ENCODE data around the gene KRTAP10-10.
"Not testable (repeated sequence)": the region's sequence is repeated elsewhere in the genome, so short reads cannot be mapped to it uniquely, and the experiment has no call there.

KRTAP10-10 gene

GRCh38 chr21:44637018-44637850 lies at the start of gene KRTAP10-10:
TSS of gene KRTAP10-10 (plus strand) at chr21:44637356. CDS start at chr21:44637418, 62 bp downstream.
- no peak for DNase-seq (ENCODE audit: low spot score)

GRCh38 chr21:44589094-44589493 lies 48.1 kb upstream of the KRTAP10-10 start:
- DNase-seq (ENCODE audit: low spot score): no peak

- DNase-seq (ENCODE audit: low spot score): no peak
These were observed 47.4 kb upstream of the KRTAP10-10 start for GRCh38 chr21:44589586-44590305.

GRCh38 chr21:44590311-44590721 lies 46.8 kb upstream of the KRTAP10-10 start:
- no peak for DNase-seq (ENCODE audit: low spot score)

GRCh38 chr21:44590897-44591800 lies 46.0 kb upstream of the KRTAP10-10 start:
- DNase-seq (ENCODE audit: low spot score): not testable (repeated sequence)

GRCh38 chr21:44591801-44592130 lies 45.4 kb upstream of the KRTAP10-10 start:
- DNase-seq (ENCODE audit: low spot score): not testable (repeated sequence)

GRCh38 chr21:44592446-44593311 lies 44.5 kb upstream of the KRTAP10-10 start, which contains the start of gene KRTAP10-6:
TSS of gene KRTAP10-6 (minus strand) at chr21:44592505. CDS start at chr21:44592484, 21 bp downstream.
- no peak for DNase-seq (ENCODE audit: low spot score)

- DNase-seq (ENCODE audit: low spot score): no peak
These were observed 43.4 kb upstream of the KRTAP10-10 start for GRCh38 chr21:44593598-44594405.

- no peak for DNase-seq (ENCODE audit: low spot score)
These were observed 42.7 kb upstream of the KRTAP10-10 start for GRCh38 chr21:44594406-44594916.

GRCh38 chr21:44595524-44595923 lies 41.6 kb upstream of the KRTAP10-10 start:
- no peak for DNase-seq (ENCODE audit: low spot score)

- DNase-seq (ENCODE audit: low spot score): no peak
These were observed 41.0 kb upstream of the KRTAP10-10 start for GRCh38 chr21:44596068-44596725.

- no peak for DNase-seq (ENCODE audit: low spot score)
These were observed 39.1 kb upstream of the KRTAP10-10 start for GRCh38 chr21:44598061-44598460.

GRCh38 chr21:44599264-44600029 lies 37.7 kb upstream of the KRTAP10-10 start:
- DNase-seq (ENCODE audit: low spot score): no peak

- DNase-seq (ENCODE audit: low spot score): not testable (repeated sequence)
These were observed 36.8 kb upstream of the KRTAP10-10 start, which contains the start of gene KRTAP10-7 for GRCh38 chr21:44600118-44600978. TSS of gene KRTAP10-7 (plus strand) at chr21:44600597. CDS start at chr21:44600622, 25 bp downstream.

- DNase-seq (ENCODE audit: low spot score): not testable (repeated sequence)
These were observed 36.1 kb upstream of the KRTAP10-10 start for GRCh38 chr21:44601091-44601490.

GRCh38 chr21:44601596-44602462 lies 35.3 kb upstream of the KRTAP10-10 start:
- no peak for DNase-seq (ENCODE audit: low spot score)

GRCh38 chr21:44602463-44602850 lies 34.7 kb upstream of the KRTAP10-10 start:
- DNase-seq (ENCODE audit: low spot score): no peak
